Liver (tissue), 9 donors: ENCODE data around the gene OR2D3. TPM values are rescaled to one million over a fixed set of nuclear protein-coding genes. Genes with fewer than 3 reads are reported as not detected.

ENCODE experiments used
- DNase-seq: peaks from one replicate; pipeline ENCODE4 v3.0.0-alpha.2; 2017; ENCODE audit warnings: low spot score
- H3K27ac ChIP-seq, 2 donors: one replicate each; pipeline ENCODE4 v1.7.0; 2013; ENCODE audit warnings: inconsistent platforms in 2 of 2, low read length in 2 of 2, control low read depth in 1 of 2, low read depth in 1 of 2, mild to moderate bottlenecking in 1 of 2
- H3K27me3 ChIP-seq, 4 donors: one replicate each; pipeline versions ENCODE4 v1.6.1 to v1.7.0; 2013; ENCODE audit warnings: low read length in 3 of 4, inconsistent platforms in 1 of 4, mild to moderate bottlenecking in 1 of 4, moderate library complexity in 1 of 4; ENCODE audit not compliant: control insufficient read depth in 4 of 4, insufficient read depth in 4 of 4
- H3K36me3 ChIP-seq, 4 donors: one replicate each; pipeline versions ENCODE4 v1.6.1 to v1.7.0; 2013; ENCODE audit warnings: low read length in 3 of 4, mild to moderate bottlenecking in 3 of 4, low read depth in 1 of 4, moderate library complexity in 1 of 4; ENCODE audit not compliant: control insufficient read depth in 4 of 4, insufficient read depth in 3 of 4
- H3K4me1 ChIP-seq, 4 donors: one replicate each; pipeline versions ENCODE4 v1.6.1 to v1.7.0; 2013; ENCODE audit warnings: low read length in 3 of 4, mild to moderate bottlenecking in 3 of 4, moderate library complexity in 1 of 4; ENCODE audit not compliant: control insufficient read depth in 4 of 4, insufficient read depth in 4 of 4
- H3K4me3 ChIP-seq, 3 donors: one replicate each; pipeline versions ENCODE4 v1.6.1 to v1.7.0; 2013; ENCODE audit warnings: low read length in 3 of 3, control low read depth in 1 of 3, low read depth in 1 of 3, mild to moderate bottlenecking in 1 of 3
- H3K9ac ChIP-seq, 2 donors: one replicate each; pipeline ENCODE4 v1.7.0; 2013; ENCODE audit warnings: low read length in 2 of 2, mild to moderate bottlenecking in 2 of 2, moderate library complexity in 2 of 2, control low read depth in 1 of 2, low read depth in 1 of 2
- H3K9me3 ChIP-seq, 4 donors: one replicate each; pipeline versions ENCODE4 v1.6.1 to v1.7.0; 2013; ENCODE audit warnings: low read length in 3 of 4; ENCODE audit not compliant: control insufficient read depth in 4 of 4
- ATF3 ChIP-seq: IDR thresholded peaks from 2 replicates; pipeline ENCODE4 v1.6.1; 2016; ENCODE audit warnings: antibody characterized with exemption
- CTCF ChIP-seq: fragments of 150-350 bp; IDR thresholded peaks from 2 replicates; pipeline ENCODE4 v1.5.1; 2017; ENCODE audit warnings: improper control_type of control experiment, low read depth, low read length; ENCODE audit not compliant: missing input control
- EGR1 ChIP-seq, 2 donors: IDR thresholded peaks; 2 replicates each; pipeline ENCODE4 v1.6.1; 2016 to 2018; ENCODE audit warnings: antibody characterized with exemption in 2 of 2, low read depth in 2 of 2
- FOXA1 ChIP-seq: IDR thresholded peaks from 2 replicates; pipeline ENCODE4 v1.6.1; 2016; ENCODE audit warnings: antibody characterized with exemption
- FOXA2 ChIP-seq: IDR thresholded peaks from 2 replicates; pipeline ENCODE4 v1.6.1; 2016; ENCODE audit warnings: antibody characterized with exemption
- GABPA ChIP-seq, 2 donors: IDR thresholded peaks in 1 of 2; conservative IDR thresholded peaks in 1 of 2; 2 replicates each; pipeline ENCODE4 v1.6.1; 2016; ENCODE audit warnings: antibody characterized with exemption in 2 of 2, mild to moderate bottlenecking in 1 of 2, moderate library complexity in 1 of 2
- HNF4A ChIP-seq, 2 donors: conservative IDR thresholded peaks; 2 replicates each; pipeline ENCODE4 v1.6.1; 2016; ENCODE audit warnings: antibody characterized with exemption in 2 of 2, mild to moderate bottlenecking in 2 of 2
- HNF4G ChIP-seq: IDR thresholded peaks from 2 replicates; pipeline ENCODE4 v1.6.1; 2016; ENCODE audit warnings: antibody characterized with exemption
- JUND ChIP-seq, 2 donors: IDR thresholded peaks; 2 replicates each; pipeline ENCODE4 v1.6.1; 2016; ENCODE audit warnings: antibody characterized with exemption in 2 of 2
- MAX ChIP-seq: IDR thresholded peaks from 2 replicates; pipeline ENCODE4 v1.6.1; 2016; ENCODE audit warnings: antibody characterized with exemption
- NR2F2 ChIP-seq: IDR thresholded peaks from 2 replicates; pipeline ENCODE4 v1.6.1; 2016; ENCODE audit warnings: antibody characterized with exemption
- RAD21 ChIP-seq, 2 donors: IDR thresholded peaks; 2 replicates each; pipeline ENCODE4 v1.6.1; 2016; ENCODE audit warnings: antibody characterized with exemption in 2 of 2, mild to moderate bottlenecking in 2 of 2
- REST ChIP-seq: IDR thresholded peaks from 2 replicates; pipeline ENCODE4 v1.6.1; 2016; ENCODE audit warnings: antibody characterized with exemption, mild to moderate bottlenecking
- RXRA ChIP-seq, 2 donors: IDR thresholded peaks; 2 replicates each; pipeline ENCODE4 v1.6.1; 2017 to 2018; ENCODE audit warnings: antibody characterized with exemption in 2 of 2, mild to moderate bottlenecking in 1 of 2
- SP1 ChIP-seq: IDR thresholded peaks from 2 replicates; pipeline ENCODE4 v1.6.1; 2018; ENCODE audit warnings: antibody characterized with exemption, mild to moderate bottlenecking
- TAF1 ChIP-seq: conservative IDR thresholded peaks from 2 replicates; pipeline ENCODE4 v1.6.1; 2016; ENCODE audit warnings: antibody characterized with exemption, mild to moderate bottlenecking
- YY1 ChIP-seq: IDR thresholded peaks from 2 replicates; pipeline ENCODE4 v1.6.1; 2016; ENCODE audit warnings: antibody characterized with exemption, mild to moderate bottlenecking
- ZBTB33 ChIP-seq: IDR thresholded peaks from 2 replicates; pipeline ENCODE4 v1.6.1; 2016; ENCODE audit warnings: antibody characterized with exemption
- WGBS: extraction: QIAGEN DNeasy Blood & Tissue Kit; methylation state at CpG from one replicate; pipeline ENCODE4 v1.1.7; 2013; 5-methylcytosine and 5-hydroxymethylcytosine counted together
- polyA plus RNA-seq, 2 donors: library from polyadenylated mRNA; stranded (reverse) in 1 of 2; unstranded in 1 of 2; fragments of 200-250 nt in 1 of 2; fragments of >200 nt in 1 of 2; fragmentation: Nextera tagmentation in 1 of 2; extraction: Ambion mirVana in 1 of 2; gene quantifications; one replicate each; pipeline versions ENCODE4 v1.2.1 to v1.2.3, GENCODE V29; 2013 to 2015
- total RNA-seq, 2 donors: library from RNA; depleted of rRNA; stranded (reverse); fragments of >200 nt; gene quantifications; one replicate each; pipeline ENCODE4 v1.2.3, GENCODE V29; 2014
- donor health status: healthy.
- donor health status: healthy.
- donor health status: healthy.
- donor health status: healthy.
- donor health status: healthy.

OR2D3 gene
- total and polyA plus RNA-seq, 4 donors, result not detected

GRCh38 chr11:6932145-6932544, 11.3 kb downstream of the OR2D3 start:
- no peaks in the 10 kb centered on the region for H3K36me3 ChIP-seq
- H3K27me3 ChIP-seq, result peaks cover 0 to 5% (median 2%) of the 10 kb centered on the region in 4 donors
- TF ChIP-seq FOXA1 (no peak), CTCF (no peak), REST (no peak), SP1 (no peak), JUND (IDR thresholded peaks at IDR 0.05) (no peak), GABPA (IDR thresholded peaks at IDR 0.05 in 1 of 2, conservative IDR thresholded peaks at IDR 0.05 in 1 of 2) (no peak), YY1 (no peak), NR2F2 (no peak), RAD21 (IDR thresholded peaks at IDR 0.05) (no peak), MAX (no peak), ZBTB33 (no peak), HNF4A (conservative IDR thresholded peaks at IDR 0.05) (no peak), EGR1 (IDR thresholded peaks at IDR 0.05; ENCODE audit: low read depth in 2 of 2) (no peak), RXRA (IDR thresholded peaks at IDR 0.05) (no peak), FOXA2 (no peak), TAF1 (no peak), ATF3 (no peak), HNF4G (no peak)
- H3K9me3 ChIP-seq, result no peaks in the 10 kb centered on the region
- WGBS, result 87% methylated on average over 7 of the region's 7 CpGs
- H3K4me1 ChIP-seq, result peaks cover 0 to 2% (median 0%) of the 10 kb centered on the region in 4 donors
- no peak overlapping the region for H3K27ac ChIP-seq
- no peak for DNase-seq
- no peak overlapping the region for H3K9ac ChIP-seq
- no peak overlapping the region for H3K4me3 ChIP-seq
